ENCODE data around the gene ZBP1.

The ZBP1 gene

DNA sequence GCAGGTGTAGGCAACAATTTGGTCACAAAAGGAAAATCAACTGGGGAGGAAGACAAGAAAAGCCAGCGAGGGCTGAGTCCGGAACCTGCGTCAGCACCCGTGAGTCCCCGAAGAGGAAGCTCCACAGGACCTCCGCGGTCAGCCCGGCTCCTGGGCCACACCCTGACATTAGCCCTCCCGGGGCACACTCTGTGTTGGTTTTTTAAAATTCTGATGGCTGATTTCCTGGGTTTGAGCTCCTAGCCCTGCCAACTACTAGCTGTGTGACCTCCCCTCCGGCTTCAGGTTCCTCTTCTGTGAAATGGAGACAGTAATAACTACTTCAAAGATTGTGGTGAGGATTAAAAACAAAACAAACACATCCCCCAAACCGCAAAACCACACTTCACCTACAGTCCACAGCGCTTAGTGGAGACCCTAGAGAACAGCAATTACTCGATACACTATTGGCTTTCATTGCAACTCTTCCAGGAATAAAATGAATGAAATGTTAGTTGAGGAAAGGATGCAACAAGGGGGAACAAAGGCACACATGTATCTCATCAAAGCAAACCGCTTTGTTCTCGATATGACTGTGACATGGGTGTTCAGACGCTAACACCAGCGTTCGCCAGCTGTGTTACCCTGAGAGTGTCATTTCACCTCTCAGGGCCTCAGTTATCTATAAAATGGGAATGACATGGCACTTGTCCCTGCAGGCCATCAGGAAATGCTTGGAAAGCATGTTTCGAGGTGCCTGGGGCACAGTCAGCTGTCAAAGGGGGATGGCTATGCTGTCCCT, 985 bp downstream of the ZBP1 start:
- FAIRE-seq = no peak
- DNase-seq (ENCODE audit: insufficient read length, low spot score) = no peak
- TF ChIP-seq, protein P1, sequence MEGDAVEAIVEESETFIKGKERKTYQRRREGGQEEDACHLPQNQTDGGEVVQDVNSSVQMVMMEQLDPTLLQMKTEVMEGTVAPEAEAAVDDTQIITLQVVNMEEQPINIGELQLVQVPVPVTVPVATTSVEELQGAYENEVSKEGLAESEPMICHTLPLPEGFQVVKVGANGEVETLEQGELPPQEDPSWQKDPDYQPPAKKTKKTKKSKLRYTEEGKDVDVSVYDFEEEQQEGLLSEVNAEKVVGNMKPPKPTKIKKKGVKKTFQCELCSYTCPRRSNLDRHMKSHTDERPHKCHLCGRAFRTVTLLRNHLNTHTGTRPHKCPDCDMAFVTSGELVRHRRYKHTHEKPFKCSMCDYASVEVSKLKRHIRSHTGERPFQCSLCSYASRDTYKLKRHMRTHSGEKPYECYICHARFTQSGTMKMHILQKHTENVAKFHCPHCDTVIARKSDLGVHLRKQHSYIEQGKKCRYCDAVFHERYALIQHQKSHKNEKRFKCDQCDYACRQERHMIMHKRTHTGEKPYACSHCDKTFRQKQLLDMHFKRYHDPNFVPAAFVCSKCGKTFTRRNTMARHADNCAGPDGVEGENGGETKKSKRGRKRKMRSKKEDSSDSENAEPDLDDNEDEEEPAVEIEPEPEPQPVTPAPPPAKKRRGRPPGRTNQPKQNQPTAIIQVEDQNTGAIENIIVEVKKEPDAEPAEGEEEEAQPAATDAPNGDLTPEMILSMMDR (IDR thresholded peaks at IDR 0.05; ENCODE audit: insufficient read depth, missing control alignments) = no peak

DNA sequence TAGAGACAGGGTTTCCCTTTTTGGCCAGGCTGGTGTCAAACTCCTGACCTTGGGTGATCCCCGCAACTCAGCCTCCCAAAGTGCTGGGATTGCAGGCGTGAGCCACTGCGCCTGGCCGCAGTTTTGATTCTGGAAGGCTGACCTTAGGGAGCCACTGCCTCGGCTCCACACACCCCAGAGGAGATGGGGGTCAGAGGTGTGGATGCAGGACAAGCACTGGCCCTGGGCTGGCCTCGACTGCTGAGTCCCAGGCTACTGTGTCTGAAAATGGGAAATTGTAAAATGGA, 1.5 kb downstream of the ZBP1 start:
- no peak for FAIRE-seq
- TF ChIP-seq, protein P1 (IDR thresholded peaks at IDR 0.05; ENCODE audit: insufficient read depth, missing control alignments) = no peak
- no peak for DNase-seq (ENCODE audit: insufficient read length, low spot score)

DNA sequence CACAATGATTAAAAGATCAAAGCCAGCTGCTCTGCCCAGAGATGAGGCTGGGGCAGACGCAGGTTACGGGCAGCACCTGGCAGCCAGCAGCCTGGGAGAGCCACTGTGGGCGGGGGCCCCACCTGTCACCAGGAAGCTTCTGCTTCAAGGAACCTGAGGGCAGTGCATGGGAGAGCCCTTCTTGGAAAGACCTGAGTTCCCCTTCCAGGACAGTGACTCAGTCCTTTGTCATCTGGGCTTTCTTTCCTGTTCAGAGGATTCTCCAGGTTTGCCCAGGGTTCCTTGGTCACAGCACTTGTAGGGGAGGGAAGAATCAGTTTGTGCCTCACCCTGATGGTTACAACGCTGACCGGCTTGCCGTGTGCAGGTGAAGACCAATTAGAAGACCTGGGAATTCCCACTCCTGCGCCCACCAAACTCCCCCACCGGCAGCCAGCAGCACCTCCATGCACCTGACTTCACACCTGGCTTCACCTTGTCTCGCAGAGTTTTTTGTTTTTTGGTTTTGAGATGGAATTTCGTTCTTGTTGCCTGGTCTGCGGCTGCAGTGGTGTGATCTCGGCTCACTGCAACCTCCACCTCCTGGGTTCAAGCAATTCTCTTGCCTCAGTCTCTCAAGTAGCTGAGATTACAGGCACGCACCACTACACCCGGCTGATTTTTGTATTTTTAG, 2.0 kb downstream of the ZBP1 start:
- no peak for DNase-seq (ENCODE audit: insufficient read length, low spot score)
- FAIRE-seq = no peak
- TF ChIP-seq, protein P1 (IDR thresholded peaks at IDR 0.05; ENCODE audit: insufficient read depth, missing control alignments) = no peak

DNA sequence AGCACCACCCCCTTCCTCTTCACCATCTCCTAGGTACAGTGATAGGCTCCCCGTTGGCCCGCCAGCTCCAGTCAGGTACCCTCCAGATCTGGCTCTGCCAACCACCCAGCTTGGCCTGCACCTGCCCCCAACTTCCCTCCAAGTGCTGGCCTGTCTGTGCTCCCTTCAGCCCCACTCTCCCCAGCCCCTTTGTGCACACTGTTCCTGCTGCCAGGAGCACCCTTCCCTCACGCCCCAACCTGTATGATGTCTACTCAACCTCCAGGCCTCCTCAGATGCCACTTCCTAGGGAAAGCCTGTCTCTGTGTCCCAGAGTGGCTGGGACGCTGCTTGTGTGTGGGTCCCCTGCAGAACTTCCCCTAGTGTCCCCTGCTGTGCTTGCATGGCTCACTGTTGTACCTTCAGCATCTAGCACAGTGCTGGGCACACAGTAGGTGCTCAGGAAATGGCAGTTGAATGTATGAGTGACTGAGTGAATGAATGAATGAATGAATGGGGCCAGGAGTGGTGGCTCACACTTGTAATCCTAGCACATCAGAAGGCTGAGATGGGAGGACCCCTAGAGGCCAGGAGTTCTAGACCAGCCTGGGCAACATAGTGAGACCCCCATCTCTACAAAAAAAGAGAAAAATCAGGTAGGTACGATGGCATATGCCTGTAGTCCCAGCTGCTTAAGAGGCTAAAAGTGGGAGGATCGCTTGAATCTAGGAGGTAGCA, 3.0 kb downstream of the ZBP1 start:
- FAIRE-seq (no peak), DNase-seq (ENCODE audit: insufficient read length, low spot score) (no peak)
- TF ChIP-seq, protein P1 (IDR thresholded peaks at IDR 0.05; ENCODE audit: insufficient read depth, missing control alignments) = no peak

GRCh38 chr20:57616143-57616951, 3.9 kb downstream of the ZBP1 start:
- no peak for FAIRE-seq
- TF ChIP-seq, protein P1 (IDR thresholded peaks at IDR 0.05; ENCODE audit: insufficient read depth, missing control alignments) = no peak
- DNase-seq (ENCODE audit: insufficient read length, low spot score) = no peak

- FAIRE-seq (no peak), DNase-seq (ENCODE audit: insufficient read length, low spot score) (no peak)
- TF ChIP-seq, protein P1 (IDR thresholded peaks at IDR 0.05; ENCODE audit: insufficient read depth, missing control alignments) = no peak
Measured at GRCh38 chr20:57615445-57615811, 4.8 kb downstream of the ZBP1 start.

Data from D721Med (cell line).